HEK293 (cell line): ENCODE data around the gene TUBE1.
A peak's percentile ranks its signal among the peaks of the same experiment; 100 is the strongest.

Experiments used
- CTCF ChIP-seq: fragments of 450-650 bp; formaldehyde crosslinking; IDR thresholded peaks from 2 replicates; pipeline ENCODE4 v1.5.1; 2016; ENCODE audit warnings: missing biosample characterization, missing genetic modification characterization
- HOXD13 ChIP-seq: sonication (generic); formaldehyde crosslinking; IDR thresholded peaks from 2 replicates; pipeline ENCODE4 v1.8.0; 2022; ENCODE audit warnings: missing genetic modification reagents, borderline replicate concordance
- KLF10 ChIP-seq: fragments of 450-650 bp; IDR thresholded peaks from 2 replicates; pipeline ENCODE4 v1.5.1; 2018; ENCODE audit warnings: missing biosample characterization, mild to moderate bottlenecking, missing genetic modification characterization
- KLF16 ChIP-seq: fragments of 450-650 bp; formaldehyde crosslinking; IDR thresholded peaks from 2 replicates; pipeline ENCODE4 v1.5.1; 2017; ENCODE audit warnings: missing biosample characterization, missing genetic modification characterization
- PBX3 ChIP-seq: sonication (generic); formaldehyde crosslinking; IDR thresholded peaks from 2 replicates; pipeline ENCODE4 v1.8.1; 2022; ENCODE audit warnings: mild to moderate bottlenecking, moderate library complexity, missing genetic modification reagents
- REST ChIP-seq: fragments of 450-650 bp; formaldehyde crosslinking; IDR thresholded peaks from 2 replicates; pipeline ENCODE4 v1.5.1; 2016; ENCODE audit warnings: missing biosample characterization, missing genetic modification characterization
- SP3 ChIP-seq: fragments of 450-650 bp; formaldehyde crosslinking; IDR thresholded peaks from 2 replicates; pipeline ENCODE4 v1.5.1; 2016; ENCODE audit warnings: missing biosample characterization, missing genetic modification characterization
- ZBTB26 ChIP-seq: fragments of 450-650 bp; formaldehyde crosslinking; optimal IDR thresholded peaks from 2 replicates; pipeline ENCODE3; 2016; ENCODE audit warnings: missing biosample characterization, mild to moderate bottlenecking, missing genetic modification characterization
- ZNF280D ChIP-seq: fragments of 450-650 bp; formaldehyde crosslinking; IDR thresholded peaks from 2 replicates; pipeline ENCODE4 v1.5.1; 2016; ENCODE audit warnings: missing biosample characterization, missing genetic modification characterization
- ZNF37A ChIP-seq: fragments of 450-650 bp; IDR thresholded peaks from 2 replicates; pipeline ENCODE4 v1.5.1; 2018; ENCODE audit warnings: missing biosample characterization, missing genetic modification characterization
- ZNF510 ChIP-seq: fragments of 450-650 bp; formaldehyde crosslinking; IDR thresholded peaks from 2 replicates; pipeline ENCODE4 v1.5.1; 2018; ENCODE audit warnings: mild to moderate bottlenecking, missing genetic modification characterization, missing biosample characterization; ENCODE audit not compliant: insufficient replicate concordance
- ZNF530 ChIP-seq: fragments of 450-650 bp; formaldehyde crosslinking; IDR thresholded peaks from 2 replicates; pipeline ENCODE4 v1.5.1; 2016; ENCODE audit warnings: low read depth, missing biosample characterization, missing genetic modification characterization
- ZNF558 ChIP-seq: fragments of 450-650 bp; formaldehyde crosslinking; IDR thresholded peaks from 2 replicates; pipeline ENCODE4 v1.5.1; 2016; ENCODE audit warnings: missing biosample characterization, missing genetic modification characterization
- ZNF747 ChIP-seq: fragments of 450-650 bp; formaldehyde crosslinking; IDR thresholded peaks from 2 replicates; pipeline ENCODE4 v1.5.1; 2016; ENCODE audit warnings: missing biosample characterization, missing genetic modification characterization

GRCh38 chr6:112029045-112029822 lies 58.0 kb downstream of the TUBE1 start:
- TF ChIP-seq CTCF (tag by site-specific recombination) = peak; percentile 47; the same call in 1 of the 2 replicates
- no peak for TF ChIP-seq ZNF530 (tag by site-specific recombination)
- no peak for TF ChIP-seq ZNF280D
- TF ChIP-seq KLF16 = no peak
- TF ChIP-seq SP3 (tag by site-specific recombination) = no peak
- TF ChIP-seq KLF10 (tag by site-specific recombination) = no peak
- TF ChIP-seq ZNF558 (tag by site-specific recombination) = no peak
- no peak for TF ChIP-seq PBX3 (CRISPR knock-in tag)
- no peak for TF ChIP-seq ZBTB26 (tag by site-specific recombination)
- no peak for TF ChIP-seq ZNF510
- TF ChIP-seq HOXD13 (CRISPR knock-in tag) = no peak
- TF ChIP-seq REST (tag by site-specific recombination) = no peak
- TF ChIP-seq ZNF37A = no peak
- no peak for TF ChIP-seq ZNF747 (tag by site-specific recombination)
